DOHH2 (cell line): ENCODE measurements around the gene PAQR5.

Experiments
- EZH2phosphoT487 ChIP-seq: fragments of 200-600 bp; sonication (generic); IDR thresholded peaks from 2 replicates; pipeline ENCODE4 v1.6.1; 2017; ENCODE audit warnings: borderline replicate concordance, mild to moderate bottlenecking, antibody characterized with exemption, low read length, moderate library complexity, mixed read lengths
- TF ChIP-seq, protein P1 (sequence below): fragments of 200-600 bp; sonication (generic); IDR thresholded peaks from one replicate; pipeline ENCODE4 v1.5.1; 2014; ENCODE audit warnings: antibody characterized with exemption, mild to moderate bottlenecking, low read depth, low read length; ENCODE audit not compliant: poor library complexity, severe bottlenecking

DNA sequence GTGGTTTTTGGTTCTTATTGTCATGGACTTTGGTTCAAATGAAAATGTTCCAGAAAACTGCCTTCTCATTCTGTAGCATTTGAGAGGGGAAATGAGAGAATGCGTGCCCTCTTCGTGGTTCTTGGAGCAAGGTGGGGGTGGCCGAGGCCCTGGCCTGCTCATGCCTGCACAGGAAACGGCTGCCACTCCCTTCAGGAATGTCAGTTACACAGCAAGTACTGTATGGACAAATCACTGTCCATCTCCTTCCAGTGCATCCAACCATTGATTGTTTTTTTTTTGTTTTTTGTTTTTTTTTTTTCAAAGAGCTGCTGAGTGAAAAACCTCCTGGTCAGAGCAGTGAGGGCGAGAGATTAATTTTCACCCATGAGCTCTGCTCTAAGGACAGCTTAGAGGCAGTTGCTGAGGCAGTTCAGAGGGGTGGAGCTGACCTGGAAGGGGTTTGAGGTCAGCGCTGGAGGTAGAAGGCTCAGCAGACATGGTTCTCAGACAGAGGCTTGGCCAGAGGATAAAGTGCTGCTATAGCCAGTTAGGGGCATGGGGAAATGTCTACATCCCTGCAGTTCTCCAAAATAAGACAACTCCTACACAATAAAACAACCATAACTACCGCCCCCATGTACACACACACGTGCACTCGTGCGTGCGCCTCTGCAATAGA is 95.2 kb downstream of the PAQR5 start:
- TF ChIP-seq, protein P1, sequence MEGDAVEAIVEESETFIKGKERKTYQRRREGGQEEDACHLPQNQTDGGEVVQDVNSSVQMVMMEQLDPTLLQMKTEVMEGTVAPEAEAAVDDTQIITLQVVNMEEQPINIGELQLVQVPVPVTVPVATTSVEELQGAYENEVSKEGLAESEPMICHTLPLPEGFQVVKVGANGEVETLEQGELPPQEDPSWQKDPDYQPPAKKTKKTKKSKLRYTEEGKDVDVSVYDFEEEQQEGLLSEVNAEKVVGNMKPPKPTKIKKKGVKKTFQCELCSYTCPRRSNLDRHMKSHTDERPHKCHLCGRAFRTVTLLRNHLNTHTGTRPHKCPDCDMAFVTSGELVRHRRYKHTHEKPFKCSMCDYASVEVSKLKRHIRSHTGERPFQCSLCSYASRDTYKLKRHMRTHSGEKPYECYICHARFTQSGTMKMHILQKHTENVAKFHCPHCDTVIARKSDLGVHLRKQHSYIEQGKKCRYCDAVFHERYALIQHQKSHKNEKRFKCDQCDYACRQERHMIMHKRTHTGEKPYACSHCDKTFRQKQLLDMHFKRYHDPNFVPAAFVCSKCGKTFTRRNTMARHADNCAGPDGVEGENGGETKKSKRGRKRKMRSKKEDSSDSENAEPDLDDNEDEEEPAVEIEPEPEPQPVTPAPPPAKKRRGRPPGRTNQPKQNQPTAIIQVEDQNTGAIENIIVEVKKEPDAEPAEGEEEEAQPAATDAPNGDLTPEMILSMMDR: no peak
- TF ChIP-seq EZH2phosphoT487: no peak
